OCI-LY3 (cell line): ENCODE results near the gene TANGO6.

Source experiments
- EZH2phosphoT487 ChIP-seq: fragments of 200-600 bp; shearing (Covaris generic); IDR thresholded peaks from 2 replicates; pipeline ENCODE4 v1.6.1; 2018; ENCODE audit warnings: antibody characterized with exemption, mixed run types, low read depth
- TF ChIP-seq, protein P1 (sequence below): fragments of 200-600, 300-600 bp; sonication (generic); IDR thresholded peaks from 2 replicates; pipeline ENCODE4 v1.5.1; 2014; ENCODE audit warnings: antibody characterized with exemption, low read length, low read depth

DNA sequence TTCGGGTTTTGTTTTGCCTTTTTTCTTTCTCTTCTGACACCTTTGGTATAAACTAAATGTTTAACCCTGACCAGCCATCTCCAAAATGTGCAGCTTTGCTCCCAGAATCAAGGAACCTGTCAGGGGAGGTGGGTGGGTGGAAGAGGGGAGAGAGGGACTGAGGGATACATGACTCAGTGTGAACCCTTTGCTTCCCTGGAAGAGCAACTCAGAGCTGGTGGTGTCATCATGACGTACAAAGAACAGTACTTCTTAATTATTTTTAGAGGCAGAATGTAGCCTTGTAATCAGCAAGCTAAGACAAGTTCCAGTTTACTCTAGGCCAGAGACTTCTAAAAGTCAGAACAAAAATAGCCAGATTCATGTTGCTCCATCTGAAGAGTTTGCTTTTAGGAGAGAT lies 142.5 kb downstream of the TANGO6 start:
- TF ChIP-seq, protein P1, sequence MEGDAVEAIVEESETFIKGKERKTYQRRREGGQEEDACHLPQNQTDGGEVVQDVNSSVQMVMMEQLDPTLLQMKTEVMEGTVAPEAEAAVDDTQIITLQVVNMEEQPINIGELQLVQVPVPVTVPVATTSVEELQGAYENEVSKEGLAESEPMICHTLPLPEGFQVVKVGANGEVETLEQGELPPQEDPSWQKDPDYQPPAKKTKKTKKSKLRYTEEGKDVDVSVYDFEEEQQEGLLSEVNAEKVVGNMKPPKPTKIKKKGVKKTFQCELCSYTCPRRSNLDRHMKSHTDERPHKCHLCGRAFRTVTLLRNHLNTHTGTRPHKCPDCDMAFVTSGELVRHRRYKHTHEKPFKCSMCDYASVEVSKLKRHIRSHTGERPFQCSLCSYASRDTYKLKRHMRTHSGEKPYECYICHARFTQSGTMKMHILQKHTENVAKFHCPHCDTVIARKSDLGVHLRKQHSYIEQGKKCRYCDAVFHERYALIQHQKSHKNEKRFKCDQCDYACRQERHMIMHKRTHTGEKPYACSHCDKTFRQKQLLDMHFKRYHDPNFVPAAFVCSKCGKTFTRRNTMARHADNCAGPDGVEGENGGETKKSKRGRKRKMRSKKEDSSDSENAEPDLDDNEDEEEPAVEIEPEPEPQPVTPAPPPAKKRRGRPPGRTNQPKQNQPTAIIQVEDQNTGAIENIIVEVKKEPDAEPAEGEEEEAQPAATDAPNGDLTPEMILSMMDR: no peak
- TF ChIP-seq EZH2phosphoT487: no peak
